HepG2 (cell line): ENCODE measurements around the gene RPS10. TPM values are rescaled to one million over a fixed set of nuclear protein-coding genes. Genes with fewer than 3 reads are reported as not detected.

ENCODE experiments used
- AHR ChIP-seq: IDR thresholded peaks from 2 replicates; pipeline ENCODE4 v1.6.1; 2018; ENCODE audit warnings: missing genetic modification reagents, missing compliant biosample characterization
- ATF1 ChIP-seq: IDR thresholded peaks from 2 replicates; pipeline ENCODE4 v1.6.1; 2016; ENCODE audit warnings: mild to moderate bottlenecking, control low read depth
- ATF3 ChIP-seq: sonication (generic); formaldehyde crosslinking; IDR thresholded peaks from 2 replicates; pipeline ENCODE4 v1.4.0; 2020; ENCODE audit warnings: missing genetic modification reagents
- CHD2 ChIP-seq: IDR thresholded peaks from 2 replicates; pipeline ENCODE4 v1.6.1; 2011; ENCODE audit warnings: low read depth, low read length, improper control_type of control experiment
- FLYWCH1 ChIP-seq: sonication (generic); formaldehyde crosslinking; IDR thresholded peaks from 2 replicates; pipeline ENCODE4 v1.8.1; 2023; ENCODE audit warnings: mild to moderate bottlenecking, missing genetic modification reagents
- FOXJ3 ChIP-seq: sonication (generic); formaldehyde crosslinking; IDR thresholded peaks from 2 replicates; pipeline ENCODE4 v1.4.0; 2020; ENCODE audit warnings: missing genetic modification reagents, mild to moderate bottlenecking, borderline replicate concordance
- GTF3A ChIP-seq: sonication (generic); formaldehyde crosslinking; conservative IDR thresholded peaks from 2 replicates; pipeline ENCODE4 v1.4.0; 2020; ENCODE audit warnings: mild to moderate bottlenecking, missing genetic modification reagents
- HDAC1 ChIP-seq: sonication (generic); formaldehyde crosslinking; IDR thresholded peaks from 2 replicates; pipeline ENCODE4 v1.5.1; 2020; ENCODE audit warnings: mild to moderate bottlenecking, missing genetic modification reagents
- KDM3A ChIP-seq: IDR thresholded peaks from 2 replicates; pipeline ENCODE4 v1.6.1; 2018; ENCODE audit warnings: low read depth, missing compliant biosample characterization
- KLF13 ChIP-seq: sonication (generic); formaldehyde crosslinking; IDR thresholded peaks from 2 replicates; pipeline ENCODE4 v1.4.0; 2020; ENCODE audit warnings: mild to moderate bottlenecking, missing genetic modification reagents
- KMT2A ChIP-seq: sonication (generic); formaldehyde crosslinking; IDR thresholded peaks from 2 replicates; pipeline ENCODE4 v1.4.0; 2020; ENCODE audit warnings: missing genetic modification reagents
- MIER3 ChIP-seq: IDR thresholded peaks from 2 replicates; pipeline ENCODE4 v1.6.1; 2016; ENCODE audit warnings: missing compliant biosample characterization, borderline replicate concordance
- NFRKB ChIP-seq: fragments of 450-650 bp; IDR thresholded peaks from 2 replicates; pipeline ENCODE4 v1.6.1; 2017
- NFYB ChIP-seq: sonication (generic); formaldehyde crosslinking; IDR thresholded peaks from 2 replicates; pipeline ENCODE4 v1.4.0; 2020; ENCODE audit warnings: missing genetic modification reagents
- NR2F2 ChIP-seq: IDR thresholded peaks from 2 replicates; pipeline ENCODE4 v1.6.1; 2012; ENCODE audit warnings: low read depth, inconsistent platforms, borderline replicate concordance
- POGZ ChIP-seq: sonication (generic); formaldehyde crosslinking; IDR thresholded peaks from 2 replicates; pipeline ENCODE4 v1.4.0; 2020; ENCODE audit warnings: mild to moderate bottlenecking, missing genetic modification reagents
- RAD51 ChIP-seq: fragments of 450-650 bp; IDR thresholded peaks from 2 replicates; pipeline ENCODE4 v1.6.1; 2016; ENCODE audit warnings: borderline replicate concordance
- TMF1 ChIP-seq: sonication (generic); formaldehyde crosslinking; IDR thresholded peaks from 2 replicates; pipeline ENCODE4 v1.8.1; 2022; ENCODE audit warnings: low read depth, missing genetic modification reagents
- U2AF1 ChIP-seq: fragments of 200-400 bp; formaldehyde crosslinking; optimal IDR thresholded peaks from 2 replicates; pipeline ENCODE3; 2017; ENCODE audit warnings: mild to moderate bottlenecking, low read depth, low read length
- ZBTB42 ChIP-seq: sonication (generic); formaldehyde crosslinking; IDR thresholded peaks from 2 replicates; pipeline ENCODE4 v1.5.0; 2020; ENCODE audit warnings: mild to moderate bottlenecking, missing genetic modification reagents
- ZFP36L1 ChIP-seq: sonication (generic); formaldehyde crosslinking; IDR thresholded peaks from 2 replicates; pipeline ENCODE4 v1.8.0; 2022; ENCODE audit warnings: mild to moderate bottlenecking, missing genetic modification reagents, moderate library complexity
- ZFP90 ChIP-seq: sonication (generic); formaldehyde crosslinking; IDR thresholded peaks from 2 replicates; pipeline ENCODE4 v1.8.0; 2022; ENCODE audit warnings: missing genetic modification reagents, mild to moderate bottlenecking, inconsistent platforms, borderline replicate concordance
- ZNF333 ChIP-seq: sonication (generic); formaldehyde crosslinking; IDR thresholded peaks from 2 replicates; pipeline ENCODE4 v1.4.0; 2020; ENCODE audit warnings: mild to moderate bottlenecking, missing genetic modification reagents, borderline replicate concordance
- ZNF44 ChIP-seq: sonication (generic); formaldehyde crosslinking; IDR thresholded peaks from 2 replicates; pipeline ENCODE4 v1.5.1; 2020; ENCODE audit warnings: mild to moderate bottlenecking, missing genetic modification reagents
- ZNF850 ChIP-seq: sonication (generic); formaldehyde crosslinking; conservative IDR thresholded peaks from 2 replicates; pipeline ENCODE4 v1.9.0; 2021; ENCODE audit warnings: mild to moderate bottlenecking, missing genetic modification reagents
- ZSCAN9 ChIP-seq: IDR thresholded peaks from 2 replicates; pipeline ENCODE4 v1.6.1; 2016; ENCODE audit warnings: borderline replicate concordance
- ZZZ3 ChIP-seq: sonication (generic); formaldehyde crosslinking; IDR thresholded peaks from 2 replicates; pipeline ENCODE4 v1.4.0; 2020; ENCODE audit warnings: missing genetic modification reagents, mild to moderate bottlenecking, borderline replicate concordance
- polyA plus RNA-seq, 8 experiments: library from polyadenylated mRNA; depleted of rRNA in 3 of 8; stranded (reverse) in 7 of 8; unstranded in 1 of 8; fragments of >200 nt; fragmentation: Illumina TruSeq in 4 of 8; extraction: Trizol in 4 of 8; gene quantifications; 2 replicates each; pipeline versions ENCODE4 v1.2.1 to v1.2.3, GENCODE V29; 2011 to 2016; ENCODE audit warnings: low read depth in 4 of 8, missing spikeins in 1 of 8, mixed read lengths in 1 of 8; ENCODE audit not compliant: insufficient read depth in 1 of 8
- total RNA-seq, 5 experiments: library from RNA; depleted of rRNA; stranded (reverse); fragments of >200 nt; fragmentation: Illumina TruSeq; extraction: Trizol; gene quantifications; 2 replicates each; pipeline ENCODE4 v1.2.3, GENCODE V29; 2016; ENCODE audit warnings: low read depth in 1 of 5
- TF ChIP-seq, protein P1 (sequence below): sonication (generic); formaldehyde crosslinking; IDR thresholded peaks from 2 replicates; pipeline ENCODE4 v1.8.0; 2022; ENCODE audit warnings: missing genetic modification reagents, mild to moderate bottlenecking, borderline replicate concordance
- TF ChIP-seq, protein P2 (sequence below), 2 experiments: sonication (generic) in 1 of 2; formaldehyde crosslinking in 1 of 2; IDR thresholded peaks; 2 replicates each; pipeline versions ENCODE4 v1.5.1 to v1.6.1; 2011 to 2020; ENCODE audit warnings: borderline replicate concordance in 1 of 2, low read depth in 1 of 2, low read length in 1 of 2, mild to moderate bottlenecking in 1 of 2, missing genetic modification reagents in 1 of 2, moderate library complexity in 1 of 2
- TF ChIP-seq, protein P3 (sequence below): IDR thresholded peaks from 2 replicates; pipeline ENCODE4 v1.6.1; 2018; ENCODE audit warnings: missing genetic modification reagents

Gene RPS10
- total and polyA plus RNA-seq, 2 of the 13 experiments (the other 11 are each of a cell fraction or from before 2014, with no cell fraction given) = 2,909 to 4,648 TPM

DNA sequence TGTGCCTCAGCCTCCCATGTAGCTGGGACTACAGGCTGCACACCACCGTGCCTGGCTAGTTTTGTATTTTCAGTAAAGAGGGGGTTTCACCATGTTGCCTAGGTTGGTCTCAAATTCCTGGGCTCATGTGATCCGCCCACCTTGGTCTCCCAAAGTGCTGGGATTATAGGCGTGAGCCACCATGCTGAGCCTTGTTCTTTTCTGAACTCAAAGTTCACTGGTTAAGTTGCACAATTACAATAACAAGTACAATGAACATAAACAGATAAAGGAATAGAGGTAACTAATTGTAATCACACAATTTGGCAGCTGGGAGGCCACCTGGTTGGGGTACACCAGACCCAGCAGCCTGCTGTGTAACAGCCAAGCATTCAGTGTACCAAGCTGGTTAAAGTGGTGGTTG, 40.1 kb downstream of the RPS10 start (continued):
- TF ChIP-seq ZFP36L1 (no peak), HDAC1 (no peak), KLF13 (CRISPR knock-in tag) (no peak), GTF3A (CRISPR knock-in tag) (no peak), RAD51 (no peak), MIER3 (CRISPR knock-in tag) (no peak), POGZ (CRISPR knock-in tag) (peak; percentile 57; the same call in 1 of the 2 replicates), ZFP90 (CRISPR knock-in tag) (no peak), ZSCAN9 (CRISPR knock-in tag) (no peak), KDM3A (CRISPR knock-in tag) (no peak), NR2F2 (no peak), KMT2A (CRISPR knock-in tag) (peak; percentile 1; the same call in 1 of the 2 replicates), NFYB (no peak), AHR (CRISPR knock-in tag) (no peak), ZBTB42 (CRISPR knock-in tag) (no peak), ZNF44 (no peak), CHD2 (no peak), U2AF1 (no peak), TMF1 (CRISPR knock-in tag) (no peak), ZZZ3 (CRISPR knock-in tag) (no peak), NFRKB (no peak), FLYWCH1 (CRISPR knock-in tag) (no peak), ZNF333 (CRISPR knock-in tag) (no peak), ATF1 (CRISPR knock-in tag) (no peak), ATF3 (CRISPR knock-in tag) (no peak), FOXJ3 (CRISPR knock-in tag) (no peak), ZNF850 (CRISPR knock-in tag) (no peak)
- TF ChIP-seq, protein P1, sequence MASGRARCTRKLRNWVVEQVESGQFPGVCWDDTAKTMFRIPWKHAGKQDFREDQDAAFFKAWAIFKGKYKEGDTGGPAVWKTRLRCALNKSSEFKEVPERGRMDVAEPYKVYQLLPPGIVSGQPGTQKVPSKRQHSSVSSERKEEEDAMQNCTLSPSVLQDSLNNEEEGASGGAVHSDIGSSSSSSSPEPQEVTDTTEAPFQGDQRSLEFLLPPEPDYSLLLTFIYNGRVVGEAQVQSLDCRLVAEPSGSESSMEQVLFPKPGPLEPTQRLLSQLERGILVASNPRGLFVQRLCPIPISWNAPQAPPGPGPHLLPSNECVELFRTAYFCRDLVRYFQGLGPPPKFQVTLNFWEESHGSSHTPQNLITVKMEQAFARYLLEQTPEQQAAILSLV = no peak
- TF ChIP-seq, protein P2, sequence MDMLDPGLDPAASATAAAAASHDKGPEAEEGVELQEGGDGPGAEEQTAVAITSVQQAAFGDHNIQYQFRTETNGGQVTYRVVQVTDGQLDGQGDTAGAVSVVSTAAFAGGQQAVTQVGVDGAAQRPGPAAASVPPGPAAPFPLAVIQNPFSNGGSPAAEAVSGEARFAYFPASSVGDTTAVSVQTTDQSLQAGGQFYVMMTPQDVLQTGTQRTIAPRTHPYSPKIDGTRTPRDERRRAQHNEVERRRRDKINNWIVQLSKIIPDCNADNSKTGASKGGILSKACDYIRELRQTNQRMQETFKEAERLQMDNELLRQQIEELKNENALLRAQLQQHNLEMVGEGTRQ (IDR thresholded peaks at IDR 0.05; ENCODE audit: low read depth, low read length) = no peak
- TF ChIP-seq, protein P2 (CRISPR knock-in tag; IDR thresholded peaks at IDR 0.05; ENCODE audit: borderline replicate concordance) = peak; percentile 33; the same call in 1 of the 2 replicates
- TF ChIP-seq, protein P3, sequence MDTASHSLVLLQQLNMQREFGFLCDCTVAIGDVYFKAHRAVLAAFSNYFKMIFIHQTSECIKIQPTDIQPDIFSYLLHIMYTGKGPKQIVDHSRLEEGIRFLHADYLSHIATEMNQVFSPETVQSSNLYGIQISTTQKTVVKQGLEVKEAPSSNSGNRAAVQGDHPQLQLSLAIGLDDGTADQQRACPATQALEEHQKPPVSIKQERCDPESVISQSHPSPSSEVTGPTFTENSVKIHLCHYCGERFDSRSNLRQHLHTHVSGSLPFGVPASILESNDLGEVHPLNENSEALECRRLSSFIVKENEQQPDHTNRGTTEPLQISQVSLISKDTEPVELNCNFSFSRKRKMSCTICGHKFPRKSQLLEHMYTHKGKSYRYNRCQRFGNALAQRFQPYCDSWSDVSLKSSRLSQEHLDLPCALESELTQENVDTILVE (CRISPR knock-in tag) = no peak
